HG02852 (cell line): ENCODE data around the gene KRTAP4-11.
"Not testable (repeated sequence)": the region's sequence is repeated elsewhere in the genome, so short reads cannot be mapped to it uniquely, and the experiment has no call there.

Experiments
- ATAC-seq: cut with Tn5 transposase; IDR thresholded peaks from one replicate; pipeline ENCODE4 v1.9.1; 2021; ENCODE audit warnings: mild to moderate bottlenecking, moderate library complexity; ENCODE audit not compliant: unreplicated experiment

The KRTAP4-11 gene

GRCh38 chr17:41117846-41118386 lies at the start of gene KRTAP4-11:
TSS of gene KRTAP4-11 (minus strand) at chr17:41118373. CDS start at chr17:41118315, 58 bp downstream.
- not testable (repeated sequence) for ATAC-seq

GRCh38 chr17:41167561-41167960 lies 49.4 kb upstream of the KRTAP4-11 start:
- no peak for ATAC-seq

GRCh38 chr17:41163828-41164227 lies 45.7 kb upstream of the KRTAP4-11 start:
- ATAC-seq, result no peak

- ATAC-seq, result no peak
Measured at GRCh38 chr17:41160648-41161047, 42.5 kb upstream of the KRTAP4-11 start, which contains the start of gene KRTAP4-4. TSS of gene KRTAP4-4 (minus strand) at chr17:41160748. CDS start at chr17:41160691, 57 bp downstream.

GRCh38 chr17:41160190-41160589 lies 42.0 kb upstream of the KRTAP4-11 start:
- ATAC-seq, result not testable (repeated sequence)

- no peak for ATAC-seq
Measured at GRCh38 chr17:41153856-41154255, 35.7 kb upstream of the KRTAP4-11 start.

GRCh38 chr17:41151525-41151924 lies 33.4 kb upstream of the KRTAP4-11 start:
- no peak for ATAC-seq

- ATAC-seq, result no peak
Measured at GRCh38 chr17:41150026-41150425, 31.9 kb upstream of the KRTAP4-11 start.

- no peak for ATAC-seq
Measured at GRCh38 chr17:41149652-41149985, 31.4 kb upstream of the KRTAP4-11 start, which contains the start of gene KRTAP4-5. TSS of gene KRTAP4-5 (minus strand) at chr17:41149825. CDS start at chr17:41149767, 58 bp downstream.

GRCh38 chr17:41148971-41149651 lies 30.9 kb upstream of the KRTAP4-11 start:
- not testable (repeated sequence) for ATAC-seq

GRCh38 chr17:41147531-41148204 lies 29.5 kb upstream of the KRTAP4-11 start:
- no peak for ATAC-seq

GRCh38 chr17:41145261-41145660 lies 27.1 kb upstream of the KRTAP4-11 start:
- no peak for ATAC-seq

- no peak for ATAC-seq
Measured at GRCh38 chr17:41144846-41145245, 26.7 kb upstream of the KRTAP4-11 start.

GRCh38 chr17:41141361-41141760 lies 23.2 kb upstream of the KRTAP4-11 start:
- ATAC-seq, result no peak

- ATAC-seq, result no peak
Measured at GRCh38 chr17:41140360-41141131, 22.4 kb upstream of the KRTAP4-11 start, which contains the start of gene KRTAP4-6. TSS of gene KRTAP4-6 (minus strand) at chr17:41140544. CDS start at chr17:41140487, 57 bp downstream.

- ATAC-seq, result not testable (repeated sequence)
Measured at GRCh38 chr17:41139865-41140264, 21.7 kb upstream of the KRTAP4-11 start.

- no peak for ATAC-seq
Measured at GRCh38 chr17:41133880-41134735, 15.9 kb upstream of the KRTAP4-11 start.

- no peak for ATAC-seq
Measured at GRCh38 chr17:41131979-41132378, 13.8 kb upstream of the KRTAP4-11 start.

GRCh38 chr17:41127371-41127770 lies 9.2 kb upstream of the KRTAP4-11 start:
- no peak for ATAC-seq

- ATAC-seq, result no peak
Measured at GRCh38 chr17:41126412-41126811, 8.2 kb upstream of the KRTAP4-11 start.
